Stimulated activated naive B cell treated with anti-CD40 and anti-IgM and Interleukin-4, amounts not matched to agents 10 μg/mL and 1 μg/mL and 100 μg/mL, for 72 hours (primary cell): Measurements from ENCODE around the gene IQCN.

ENCODE experiments used
- ATAC-seq, 2 donors: fragments of 150-1000 bp; cut with Tn5 transposase; replicated peaks; 2 replicates each; pipeline ENCODE4 v1.10.0; 2021; ENCODE audit warnings: moderate library complexity in 1 of 2
- DNase-seq: peaks from one replicate; pipeline ENCODE4 v3.0.0; 2021
- H3K27ac Mint-ChIP-seq: one replicate; pipeline ENCODE4 v1.8.0; 2022; ENCODE audit warnings: mild to moderate bottlenecking, mixed read lengths
- H3K27me3 Mint-ChIP-seq, 2 donors: one replicate each; pipeline ENCODE4 v1.8.0; 2022; ENCODE audit warnings: mixed read lengths in 2 of 2
- H3K36me3 Mint-ChIP-seq, 2 donors: one replicate each; pipeline ENCODE4 v1.8.0; 2022; ENCODE audit warnings: mixed read lengths in 2 of 2, mild to moderate bottlenecking in 1 of 2
- H3K4me1 Mint-ChIP-seq, 2 donors: one replicate each; pipeline ENCODE4 v1.8.0; 2022; ENCODE audit warnings: mixed read lengths in 2 of 2, mild to moderate bottlenecking in 1 of 2
- H3K4me3 Mint-ChIP-seq, 2 donors: one replicate each; pipeline ENCODE4 v1.8.0; 2022; ENCODE audit warnings: mild to moderate bottlenecking in 2 of 2, mixed read lengths in 2 of 2, moderate library complexity in 1 of 2
- H3K9me3 Mint-ChIP-seq, 2 donors: one replicate each; pipeline ENCODE4 v1.8.0; 2022; ENCODE audit warnings: mixed read lengths in 2 of 2, mild to moderate bottlenecking in 1 of 2

Gene IQCN

GRCh38 chr19:18298601-18299000 lies 24.3 kb upstream of the IQCN start:
- Mint-ChIP-seq H3K4me1 (peaks cover 28 to 66% of the 10 kb centered on the region in 2 donors), H3K36me3 (peaks cover 16 to 26% of the 10 kb centered on the region in 2 donors), H3K27me3 (no peaks in the 10 kb centered on the region), H3K4me3 (no peak overlapping the region), H3K27ac (peak overlapping the region; percentile 42), H3K9me3 (peaks cover 5% of the 10 kb centered on the region in 2 donors)
- DNase-seq (no peak), ATAC-seq (no peak)

GRCh38 chr19:18297308-18297707 lies 23.1 kb upstream of the IQCN start:
- Mint-ChIP-seq H3K36me3 (peaks cover 15 to 29% of the 10 kb centered on the region in 2 donors), H3K27ac (peak overlapping the region; percentile 69), H3K27me3 (no peaks in the 10 kb centered on the region), H3K4me3 (no peak overlapping the region), H3K4me1 (peaks cover 30 to 65% of the 10 kb centered on the region in 2 donors), H3K9me3 (peaks cover 5% of the 10 kb centered on the region in 2 donors)
- ATAC-seq (no peak), DNase-seq (no peak)

GRCh38 chr19:18295034-18295451 lies 20.8 kb upstream of the IQCN start:
- Mint-ChIP-seq H3K4me1 (peaks cover 38 to 69% of the 10 kb centered on the region in 2 donors), H3K27ac (peak overlapping the region; percentile 98), H3K27me3 (no peaks in the 10 kb centered on the region), H3K9me3 (peaks cover 5% of the 10 kb centered on the region in 2 donors), H3K36me3 (peaks cover 17 to 37% of the 10 kb centered on the region in 2 donors), H3K4me3 (peak overlapping the region; percentile 5 to 8)
- ATAC-seq (no peak), DNase-seq (no peak)

- DNase-seq (peak; percentile 76), ATAC-seq (peak; percentile 19 to 22)
- H3K36me3 Mint-ChIP-seq: peaks cover 17 to 37% of the 10 kb centered on the region in 2 donors
- peaks cover 5% of the 10 kb centered on the region in 2 donors for H3K9me3 Mint-ChIP-seq
- peak overlapping the region; percentile 98 for H3K27ac Mint-ChIP-seq
- peaks cover 44 to 75% of the 10 kb centered on the region in 2 donors for H3K4me1 Mint-ChIP-seq
- H3K27me3 Mint-ChIP-seq: no peaks in the 10 kb centered on the region
- peak overlapping the region; percentile 83 to 89 for H3K4me3 Mint-ChIP-seq
Observed at GRCh38 chr19:18294467-18294864, 20.2 kb upstream of the IQCN start.

GRCh38 chr19:18293642-18294466 lies 19.6 kb upstream of the IQCN start:
- Mint-ChIP-seq H3K4me1 (peaks cover 47 to 73% of the 10 kb centered on the region in 2 donors), H3K27me3 (no peaks in the 10 kb centered on the region), H3K9me3 (peaks cover 5% of the 10 kb centered on the region in 2 donors), H3K4me3 (peak overlapping the region; percentile 83 to 89), H3K36me3 (peaks cover 17 to 37% of the 10 kb centered on the region in 2 donors), H3K27ac (peak overlapping the region; percentile 98)
- DNase-seq (no peak), ATAC-seq (no peak)

GRCh38 chr19:18292810-18293641 lies 18.8 kb upstream of the IQCN start:
- ATAC-seq: peak; percentile 8 to 9
- H3K27ac Mint-ChIP-seq: peak overlapping the region; percentile 94
- H3K36me3 Mint-ChIP-seq: peaks cover 17 to 37% of the 10 kb centered on the region in 2 donors
- H3K27me3 Mint-ChIP-seq: no peaks in the 10 kb centered on the region
- peaks cover 5% of the 10 kb centered on the region in 2 donors for H3K9me3 Mint-ChIP-seq
- peaks cover 48 to 77% of the 10 kb centered on the region in 2 donors for H3K4me1 Mint-ChIP-seq
- H3K4me3 Mint-ChIP-seq: peak overlapping the region; percentile 83 to 89
- peak; percentile 71 for DNase-seq

- Mint-ChIP-seq H3K4me1 (peaks cover 48 to 83% of the 10 kb centered on the region in 2 donors), H3K4me3 (peak overlapping the region; percentile 83 to 89), H3K27ac (peak overlapping the region; percentile 94), H3K36me3 (peaks cover 17 to 37% of the 10 kb centered on the region in 2 donors), H3K9me3 (peaks cover 5% of the 10 kb centered on the region in 2 donors), H3K27me3 (no peaks in the 10 kb centered on the region)
- peak in 1 of 2 donors; percentile 1 for ATAC-seq
- DNase-seq: no peak
Observed at GRCh38 chr19:18292462-18292809, 18.2 kb upstream of the IQCN start.

GRCh38 chr19:18291590-18292461 lies 17.6 kb upstream of the IQCN start:
- DNase-seq (peak; percentile 95), ATAC-seq (peak; percentile 53 to 60)
- peak overlapping the region; percentile 95 for H3K27ac Mint-ChIP-seq
- H3K9me3 Mint-ChIP-seq: peaks cover 5% of the 10 kb centered on the region in 2 donors
- peak overlapping the region; percentile 83 to 89 for H3K4me3 Mint-ChIP-seq
- peaks cover 48 to 89% of the 10 kb centered on the region in 2 donors for H3K4me1 Mint-ChIP-seq
- peaks cover 15 to 34% of the 10 kb centered on the region in 2 donors for H3K36me3 Mint-ChIP-seq
- no peaks in the 10 kb centered on the region for H3K27me3 Mint-ChIP-seq

- H3K4me1 Mint-ChIP-seq: peaks cover 52 to 89% of the 10 kb centered on the region in 2 donors
- no peak for DNase-seq
- no peaks in the 10 kb centered on the region for H3K27me3 Mint-ChIP-seq
Observed at GRCh38 chr19:18291019-18291524, 16.8 kb upstream of the IQCN start.

GRCh38 chr19:18290302-18291018 lies 16.2 kb upstream of the IQCN start:
- Mint-ChIP-seq H3K9me3 (peaks cover 0 to 3% of the 10 kb centered on the region in 2 donors), H3K4me3 (peak overlapping the region; percentile 83 to 89), H3K36me3 (peaks cover 7 to 30% of the 10 kb centered on the region in 2 donors), H3K4me1 (peaks cover 51 to 90% of the 10 kb centered on the region in 2 donors), H3K27me3 (no peaks in the 10 kb centered on the region), H3K27ac (peak overlapping the region; percentile 95)
- ATAC-seq: peak; percentile 72 to 76
- DNase-seq: peak; percentile 98

More at GRCh38 chr19:18291019-18291524, 16.8 kb upstream of the IQCN start:
- H3K4me3 Mint-ChIP-seq: peak overlapping the region; percentile 83 to 89
- H3K36me3 Mint-ChIP-seq: peaks cover 11 to 36% of the 10 kb centered on the region in 2 donors
- H3K27ac Mint-ChIP-seq: peak overlapping the region; percentile 95
- H3K9me3 Mint-ChIP-seq: peaks cover 5% of the 10 kb centered on the region in 2 donors
- ATAC-seq: peak; percentile 7 to 8

- no peaks in the 10 kb centered on the region for H3K27me3 Mint-ChIP-seq
- no peak for ATAC-seq
Observed at GRCh38 chr19:18289471-18290301, 15.4 kb upstream of the IQCN start.

More at GRCh38 chr19:18289471-18290301, 15.4 kb upstream of the IQCN start:
- peaks cover 53 to 91% of the 10 kb centered on the region in 2 donors for H3K4me1 Mint-ChIP-seq
- H3K36me3 Mint-ChIP-seq: peaks cover 7 to 23% of the 10 kb centered on the region in 2 donors
- H3K27ac Mint-ChIP-seq: peak overlapping the region; percentile 95
- H3K4me3 Mint-ChIP-seq: peak overlapping the region; percentile 40 to 63
- no peak for DNase-seq
- no peaks in the 10 kb centered on the region for H3K9me3 Mint-ChIP-seq
